NCI-H2081 (cell line): ENCODE data around the gene TMEM204.

Experiments used
- DNase-seq, 2 experiments: peaks; one replicate each; lab custom pipeline; 2025; lab: John Stamatoyannopoulos, UW

Gene TMEM204

GRCh38 chr16:1557576-1557975, 24.1 kb downstream of the TMEM204 start:
- no peak for DNase-seq

GRCh38 chr16:1559446-1559975, 26.0 kb downstream of the TMEM204 start:
- DNase-seq, result no peak

- no peak for DNase-seq
Observed at GRCh38 chr16:1560153-1560552, 26.7 kb downstream of the TMEM204 start.

GRCh38 chr16:1560866-1561265, 27.4 kb downstream of the TMEM204 start:
- no peak for DNase-seq

- DNase-seq, result no peak
Observed at GRCh38 chr16:1561266-1561665, 27.8 kb downstream of the TMEM204 start.

GRCh38 chr16:1561836-1562235, 28.4 kb downstream of the TMEM204 start:
- no peak for DNase-seq

GRCh38 chr16:1563786-1564185, 30.3 kb downstream of the TMEM204 start:
- DNase-seq, result no peak

GRCh38 chr16:1564325-1564724, 30.9 kb downstream of the TMEM204 start:
- DNase-seq, result no peak

GRCh38 chr16:1565083-1565805, 31.8 kb downstream of the TMEM204 start:
- no peak for DNase-seq

GRCh38 chr16:1567988-1568387, 34.5 kb downstream of the TMEM204 start:
- DNase-seq, result no peak

- DNase-seq, result no peak
Observed at GRCh38 chr16:1571012-1571671, 37.7 kb downstream of the TMEM204 start.

- DNase-seq, result no peak
Observed at GRCh38 chr16:1572673-1573072, 39.2 kb downstream of the TMEM204 start.

- DNase-seq, result no peak
Observed at GRCh38 chr16:1573301-1573700, 39.8 kb downstream of the TMEM204 start.

- DNase-seq, result no peak
Observed at GRCh38 chr16:1575578-1575977, 42.1 kb downstream of the TMEM204 start.

- DNase-seq, result no peak
Observed at GRCh38 chr16:1579214-1579613, 45.7 kb downstream of the TMEM204 start.

- DNase-seq, result peak; percentile 40 to 67
Observed at GRCh38 chr16:1580256-1580655, 46.8 kb downstream of the TMEM204 start.

GRCh38 chr16:1580956-1581355, 47.5 kb downstream of the TMEM204 start:
- DNase-seq, result peak; percentile 92 to 98

GRCh38 chr16:1581804-1582203, 48.3 kb downstream of the TMEM204 start:
- no peak for DNase-seq

- DNase-seq, result no peak
Observed at GRCh38 chr16:1583180-1583579, 49.7 kb downstream of the TMEM204 start.

- DNase-seq, result peak in 1 of 2 experiments; percentile 12
Observed at GRCh38 chr16:1584926-1585484, 51.5 kb downstream of the TMEM204 start.

GRCh38 chr16:1590366-1590765, 56.9 kb downstream of the TMEM204 start:
- DNase-seq, result no peak

GRCh38 chr16:1590930-1591705, 57.7 kb downstream of the TMEM204 start:
- DNase-seq, result no peak
